Measurements from ENCODE around the gene ETV3.
A peak's percentile ranks its signal among the peaks of the same experiment; 100 is the strongest.

ETV3 gene

DNA sequence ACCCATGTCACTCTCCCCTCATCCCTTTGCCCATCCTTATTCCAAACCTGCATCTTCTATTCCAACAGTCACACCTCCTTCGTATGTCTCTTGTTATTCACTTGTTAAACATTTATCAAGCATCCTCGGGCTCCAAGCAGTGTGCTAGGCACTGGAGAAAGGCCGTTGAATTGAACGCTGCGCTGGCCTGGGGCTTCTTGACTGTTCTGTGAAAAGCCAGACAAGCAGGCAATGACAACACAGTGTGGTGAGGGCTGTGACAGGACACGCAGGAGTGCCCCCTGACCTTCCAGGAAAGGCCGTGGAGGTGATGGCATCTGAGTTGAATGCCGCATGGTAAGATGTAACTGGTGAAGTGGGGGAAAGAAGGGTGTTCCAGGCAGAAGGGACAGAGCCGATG, 19.2 kb downstream of the ETV3 start:
- DNase-seq, result no peak
- no peak for ATAC-seq (replicated peaks)

DNA sequence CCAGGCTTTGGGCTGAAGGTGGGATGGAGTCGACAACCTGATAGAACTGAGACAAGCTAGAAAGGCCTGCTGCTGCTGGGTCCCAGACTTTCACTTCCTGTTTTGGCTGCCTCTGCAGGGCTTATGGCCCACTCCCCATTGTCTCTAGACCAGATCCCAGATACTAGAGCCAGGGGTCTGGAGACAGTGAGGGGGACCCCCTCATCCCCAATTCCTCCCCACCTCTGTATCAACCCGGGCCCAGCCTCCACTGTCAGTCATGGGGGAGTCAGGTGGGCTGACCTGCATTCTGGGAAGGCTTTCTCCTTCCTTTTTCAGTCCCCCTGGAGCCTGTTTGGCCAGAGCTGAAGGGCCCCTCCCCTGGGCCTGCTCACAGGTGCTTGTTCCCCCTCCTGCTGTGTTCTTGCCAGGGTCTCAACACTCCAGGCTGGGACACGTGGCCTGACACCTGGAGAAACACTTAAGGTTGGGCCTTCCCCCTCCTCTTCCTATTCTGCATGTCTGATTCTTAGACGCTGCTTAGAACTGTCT, 20.6 kb downstream of the ETV3 start:
- ATAC-seq (replicated peaks) (peak; percentile 86 to 87), DNase-seq (no peak)
- H3K4me3 Mint-ChIP-seq, result no peak overlapping the region
- H3K9me3 Mint-ChIP-seq, result no peaks in the 10 kb centered on the region
- peaks cover under 1 to 9% of the 10 kb centered on the region in 2 donors for H3K27me3 Mint-ChIP-seq
- H3K27ac Mint-ChIP-seq, result peak overlapping the region; percentile 57
- H3K36me3 Mint-ChIP-seq, result peaks cover 3 to 9% of the 10 kb centered on the region in 2 donors
- peaks cover 14 to 27% of the 10 kb centered on the region in 2 donors for H3K4me1 Mint-ChIP-seq

More for the DNA sequence above, 19.2 kb downstream of the ETV3 start:
- no peaks in the 10 kb centered on the region for H3K9me3 Mint-ChIP-seq
- no peak overlapping the region for H3K27ac Mint-ChIP-seq
- H3K4me1 Mint-ChIP-seq, result peaks cover 17 to 40% of the 10 kb centered on the region in 2 donors
- peaks cover 17 to 23% of the 10 kb centered on the region in 2 donors for H3K36me3 Mint-ChIP-seq
- peaks cover 0 to 4% of the 10 kb centered on the region in 2 donors for H3K27me3 Mint-ChIP-seq
- H3K4me3 Mint-ChIP-seq, result no peak overlapping the region

DNA sequence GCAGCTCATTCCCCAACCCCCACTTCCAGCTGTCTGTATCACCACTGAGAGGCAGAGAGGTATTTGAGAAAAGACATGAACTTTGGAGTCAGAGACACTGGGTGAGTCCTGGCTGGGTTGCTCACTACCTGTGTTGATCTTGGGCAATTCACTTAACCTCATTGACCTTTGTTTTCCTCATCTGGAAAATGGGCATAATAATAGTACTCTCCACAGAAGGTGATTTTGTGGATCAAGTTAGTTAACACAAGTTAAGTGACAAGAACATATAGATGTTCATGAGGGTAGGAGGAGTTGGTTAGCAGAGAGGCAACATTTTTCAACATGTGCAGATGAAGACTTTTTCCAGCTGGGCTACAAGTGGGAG, 21.5 kb downstream of the ETV3 start:
- Mint-ChIP-seq H3K27me3 (peaks cover 10 to 13% of the 10 kb centered on the region in 2 donors), H3K27ac (no peak overlapping the region), H3K4me1 (peaks cover 15 to 26% of the 10 kb centered on the region in 2 donors), H3K9me3 (no peaks in the 10 kb centered on the region), H3K4me3 (no peak overlapping the region), H3K36me3 (peaks cover 1 to 7% of the 10 kb centered on the region in 2 donors)
- DNase-seq (no peak), ATAC-seq (replicated peaks) (no peak)

DNA sequence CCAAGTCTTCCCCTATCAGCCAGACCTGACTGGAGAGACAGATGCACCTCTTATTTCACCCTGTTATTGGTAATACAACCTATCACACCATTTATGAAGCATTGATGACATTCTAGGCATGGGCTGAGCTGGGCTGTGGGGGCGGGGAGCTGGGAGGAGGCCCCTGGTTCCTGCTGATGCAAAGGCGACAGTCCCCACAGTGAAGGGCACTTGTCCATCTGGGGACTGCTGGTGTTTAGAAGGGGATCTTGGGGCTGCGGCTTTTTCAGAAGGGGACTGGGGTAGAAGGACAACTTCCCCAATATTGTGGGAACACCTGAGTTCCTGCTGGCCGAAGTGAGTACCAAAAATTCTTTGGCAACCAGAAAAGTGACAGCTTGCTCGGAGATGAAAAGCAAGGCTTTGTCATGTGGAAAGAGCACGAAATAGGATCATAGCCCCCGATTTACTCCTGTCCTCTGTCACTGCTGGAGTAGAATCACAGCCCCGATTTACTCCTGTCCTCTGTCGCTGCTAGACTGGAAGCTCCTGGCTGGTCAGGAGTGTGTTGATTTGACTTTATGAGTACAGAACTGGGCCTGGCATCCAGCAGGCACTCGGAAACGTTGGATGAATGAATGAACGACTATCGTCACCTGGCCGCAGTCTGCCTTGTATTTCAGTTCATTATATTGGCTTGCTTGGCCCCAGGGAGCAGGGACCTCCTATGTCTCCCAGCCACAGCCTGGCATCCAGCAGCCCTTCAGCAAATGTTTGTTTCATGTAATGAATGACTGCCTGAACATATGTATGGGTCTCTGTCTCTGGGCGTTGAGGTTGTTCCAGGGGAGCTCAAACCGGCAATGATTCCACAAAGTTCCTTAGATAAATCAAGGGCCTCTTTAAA, 22.1 kb downstream of the ETV3 start:
- Mint-ChIP-seq H3K4me1 (peaks cover 15 to 26% of the 10 kb centered on the region in 2 donors), H3K9me3 (no peaks in the 10 kb centered on the region), H3K27ac (no peak overlapping the region), H3K4me3 (no peak overlapping the region), H3K36me3 (peaks cover 1 to 7% of the 10 kb centered on the region in 2 donors), H3K27me3 (peaks cover 16 to 20% of the 10 kb centered on the region in 2 donors)
- ATAC-seq (replicated peaks), result no peak
- DNase-seq, result no peak

DNA sequence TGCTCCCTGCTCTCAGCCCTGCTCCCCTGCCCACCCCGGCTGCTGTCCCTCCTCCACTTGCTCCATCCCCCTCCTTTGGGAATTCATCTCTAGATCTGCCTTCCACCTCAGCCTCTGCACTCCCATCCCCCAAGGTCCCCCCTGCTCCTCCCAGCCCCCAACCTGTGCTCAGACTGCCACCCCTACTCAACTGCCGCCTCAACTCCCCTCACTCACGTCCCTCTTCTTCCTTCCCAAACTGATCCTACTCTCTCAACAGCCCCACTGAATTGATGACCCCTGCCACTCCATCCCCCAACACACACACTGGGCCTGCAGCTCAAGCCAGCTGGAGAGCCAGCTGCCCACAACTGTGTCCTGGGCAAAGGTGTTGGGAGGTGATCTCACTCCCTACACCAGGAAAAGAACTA, 22.8 kb downstream of the ETV3 start:
- H3K4me1 Mint-ChIP-seq, result peaks cover 15 to 26% of the 10 kb centered on the region in 2 donors
- H3K27me3 Mint-ChIP-seq, result peaks cover 22 to 25% of the 10 kb centered on the region in 2 donors

DNA sequence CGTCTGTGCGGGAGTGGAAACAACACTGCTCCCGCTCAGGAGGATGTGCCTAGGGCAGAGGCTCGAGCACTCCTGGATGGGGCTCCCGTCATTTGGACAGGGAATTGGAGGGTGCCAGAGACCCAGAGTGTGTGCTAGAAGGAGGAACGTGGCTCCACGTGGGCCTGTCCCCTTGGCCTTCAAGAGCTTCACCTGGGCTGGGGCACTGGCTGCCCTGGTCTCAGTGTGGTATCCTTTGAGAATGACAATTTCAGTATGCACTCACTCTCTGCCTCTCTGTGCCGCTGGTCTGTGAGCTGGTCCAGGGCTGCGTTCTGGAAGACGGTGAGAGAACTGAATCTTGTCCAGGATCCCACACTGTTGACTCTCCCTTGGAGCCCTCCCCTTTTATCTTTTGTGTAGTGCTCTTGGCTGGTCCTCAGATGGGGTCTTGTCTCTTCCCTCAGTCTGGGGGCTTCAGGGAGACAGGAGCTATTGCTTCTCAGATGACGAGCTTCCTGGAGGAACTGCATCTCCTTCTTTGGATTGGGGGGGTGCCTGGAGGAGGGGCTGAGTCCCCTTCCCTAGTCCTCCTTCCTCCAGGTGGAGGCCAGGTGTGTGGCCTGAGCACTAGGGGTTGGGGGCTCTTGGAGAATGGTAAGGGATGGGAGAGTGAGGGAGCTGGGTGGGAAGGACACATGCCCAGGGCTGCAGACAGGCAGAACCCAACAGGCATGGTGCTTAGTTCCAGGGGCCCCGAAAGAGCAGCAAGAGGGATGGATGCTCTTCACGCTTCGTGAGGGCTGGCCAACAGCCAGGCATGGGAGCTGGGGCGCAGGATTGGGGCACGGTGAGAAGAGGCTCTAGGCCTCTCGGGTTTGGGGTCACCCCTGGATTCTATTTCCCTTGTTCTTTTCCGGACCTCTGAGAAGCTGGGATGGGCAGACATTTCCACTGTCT, 23.7 kb downstream of the ETV3 start:
- ATAC-seq (replicated peaks) (no peak), DNase-seq (no peak)
- H3K9me3 Mint-ChIP-seq, result no peaks in the 10 kb centered on the region
- no peaks in the 10 kb centered on the region for H3K36me3 Mint-ChIP-seq
- peaks cover 29% of the 10 kb centered on the region in 2 donors for H3K27me3 Mint-ChIP-seq
- H3K27ac Mint-ChIP-seq, result no peak overlapping the region
- no peak overlapping the region for H3K4me3 Mint-ChIP-seq
- peaks cover 17 to 31% of the 10 kb centered on the region in 2 donors for H3K4me1 Mint-ChIP-seq

More for the DNA sequence above, 22.8 kb downstream of the ETV3 start:
- Mint-ChIP-seq H3K36me3 (peaks cover 1 to 2% of the 10 kb centered on the region in 2 donors), H3K27ac (no peak overlapping the region), H3K9me3 (no peaks in the 10 kb centered on the region), H3K4me3 (no peak overlapping the region)
- DNase-seq, result no peak
- no peak for ATAC-seq (replicated peaks)

DNA sequence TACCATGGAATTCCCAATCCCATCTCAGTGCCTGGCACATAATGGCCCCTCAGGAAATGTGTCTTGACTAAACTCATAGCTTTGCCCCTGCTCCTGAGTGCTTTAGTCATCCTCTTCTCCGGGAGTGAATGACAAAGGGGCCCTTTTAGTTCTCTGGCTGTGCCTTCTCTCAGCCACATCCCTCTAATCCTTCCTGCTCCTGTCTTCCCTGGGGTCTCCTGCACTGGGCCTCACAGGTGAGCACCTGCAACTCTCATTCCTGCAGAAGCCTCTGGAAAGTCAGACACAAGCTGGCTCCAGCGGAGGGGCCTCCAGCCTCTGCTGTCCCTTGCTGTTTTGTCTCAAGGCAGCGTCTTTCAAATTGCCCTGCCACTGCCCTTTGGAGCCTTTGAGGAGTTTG, 24.6 kb downstream of the ETV3 start:
- ATAC-seq (replicated peaks), result no peak
- Mint-ChIP-seq H3K36me3 (no peaks in the 10 kb centered on the region), H3K4me3 (no peak overlapping the region), H3K27me3 (peaks cover 35 to 36% of the 10 kb centered on the region in 2 donors), H3K27ac (peak overlapping the region; percentile 25), H3K9me3 (no peaks in the 10 kb centered on the region), H3K4me1 (peaks cover 16 to 31% of the 10 kb centered on the region in 2 donors)
- no peak for DNase-seq

DNA sequence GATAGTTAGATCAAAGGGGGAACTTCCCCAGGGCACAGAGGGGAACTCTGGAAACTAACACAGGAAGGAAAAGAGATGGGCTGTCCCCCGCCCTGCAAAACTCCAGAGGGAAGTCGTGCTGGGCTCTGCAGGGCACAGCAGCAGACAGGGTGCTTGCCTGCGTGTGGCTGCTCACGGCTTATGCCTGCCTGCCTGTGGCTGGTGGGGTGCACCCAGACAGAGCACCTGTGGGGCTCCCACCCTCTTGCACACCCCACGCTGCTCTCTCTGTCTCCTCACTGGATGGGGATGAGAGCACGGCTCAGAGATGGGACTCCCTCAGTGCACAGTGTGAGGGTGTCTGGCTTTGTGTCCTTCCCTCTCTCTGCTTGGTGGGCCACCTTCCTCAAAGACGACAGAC, 25.1 kb downstream of the ETV3 start:
- Mint-ChIP-seq H3K27me3 (peaks cover 40 to 41% of the 10 kb centered on the region in 2 donors), H3K36me3 (no peaks in the 10 kb centered on the region), H3K4me3 (no peak overlapping the region), H3K27ac (no peak overlapping the region), H3K4me1 (peaks cover 15 to 25% of the 10 kb centered on the region in 2 donors), H3K9me3 (no peaks in the 10 kb centered on the region)
- no peak for ATAC-seq (replicated peaks)
- no peak for DNase-seq

DNA sequence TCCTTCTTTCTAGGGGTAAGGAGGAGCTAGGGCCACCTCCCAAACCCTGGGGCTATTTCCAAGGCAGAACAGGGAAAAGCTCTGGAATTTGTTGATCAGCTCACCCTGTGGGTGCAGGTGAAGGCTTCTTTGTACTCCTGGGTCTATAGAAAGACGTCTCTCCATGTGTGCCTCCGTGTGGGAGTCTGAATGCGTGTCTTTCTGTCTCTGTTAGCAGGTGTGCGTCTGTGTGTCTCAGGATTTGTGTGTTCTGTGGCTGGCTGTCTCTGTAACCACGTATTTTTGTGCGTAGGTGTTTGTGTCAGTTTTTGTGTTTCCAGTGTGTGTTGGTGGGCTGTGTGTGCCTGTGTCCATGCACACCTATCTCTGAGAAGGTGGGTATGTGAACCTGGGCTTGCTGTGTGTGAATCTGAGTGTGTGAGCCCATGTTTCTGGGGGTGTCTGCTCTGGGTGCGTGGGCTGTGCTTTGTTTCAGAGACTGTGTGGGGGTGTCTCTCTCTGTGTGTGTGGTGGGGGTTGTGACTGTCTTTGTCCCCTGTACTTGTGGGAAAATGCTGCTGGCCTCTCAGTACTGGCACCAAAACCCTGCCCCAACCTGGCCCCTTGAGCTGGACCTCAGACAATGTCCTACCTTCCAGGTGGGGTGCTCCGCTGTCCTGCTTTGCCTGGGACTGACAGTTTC, 25.9 kb downstream of the ETV3 start:
- DNase-seq (no peak), ATAC-seq (replicated peaks) (no peak)
- peaks cover 45 to 48% of the 10 kb centered on the region in 2 donors for H3K27me3 Mint-ChIP-seq
- peaks cover 14 to 25% of the 10 kb centered on the region in 2 donors for H3K4me1 Mint-ChIP-seq
- H3K4me3 Mint-ChIP-seq, result no peak overlapping the region
- no peaks in the 10 kb centered on the region for H3K9me3 Mint-ChIP-seq
- H3K27ac Mint-ChIP-seq, result no peak overlapping the region
- no peaks in the 10 kb centered on the region for H3K36me3 Mint-ChIP-seq

DNA sequence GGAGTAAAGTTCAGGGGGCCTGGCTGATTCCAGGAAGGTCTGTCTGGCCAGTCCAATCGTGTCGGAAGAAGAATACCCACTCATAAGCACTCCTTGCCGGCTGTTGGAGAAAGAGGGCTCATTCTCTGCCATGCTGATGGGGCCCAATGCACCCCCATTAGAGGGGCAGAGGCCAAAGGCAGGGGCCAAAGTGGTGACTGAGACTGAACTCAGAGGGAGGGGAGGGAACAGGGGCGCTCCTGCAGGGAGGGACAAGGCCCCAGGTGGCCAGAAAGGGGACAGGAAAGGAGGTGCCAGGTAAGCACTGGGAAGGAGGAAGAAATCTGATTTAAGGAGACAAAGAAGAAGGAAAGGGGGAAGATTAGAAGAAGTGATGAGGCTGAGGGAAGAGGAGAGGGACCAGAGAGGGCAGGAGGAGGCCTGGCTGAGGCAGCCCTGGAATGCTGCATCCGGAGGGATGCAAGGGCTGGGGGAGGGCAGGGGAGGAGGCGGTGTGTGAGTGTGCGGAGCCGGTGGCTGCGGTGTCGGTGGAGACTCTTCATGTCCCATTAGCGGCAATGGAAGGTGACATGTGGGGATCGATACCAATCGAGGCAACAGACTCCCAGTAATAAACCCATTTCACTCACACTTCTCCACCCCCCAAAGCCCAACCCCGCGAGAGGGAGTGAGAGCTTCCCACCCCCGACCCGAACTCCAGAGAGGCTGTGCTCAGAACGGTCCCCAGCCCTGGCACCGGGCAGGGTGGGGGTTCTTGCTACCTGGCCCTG, 26.6 kb downstream of the ETV3 start:
- Mint-ChIP-seq H3K4me3 (no peak overlapping the region), H3K27ac (peak overlapping the region; percentile 28), H3K4me1 (peaks cover 20 to 25% of the 10 kb centered on the region in 2 donors), H3K27me3 (peaks cover 46 to 56% of the 10 kb centered on the region in 2 donors), H3K9me3 (no peaks in the 10 kb centered on the region), H3K36me3 (no peaks in the 10 kb centered on the region)
- no peak for ATAC-seq (replicated peaks)
- no peak for DNase-seq

DNA sequence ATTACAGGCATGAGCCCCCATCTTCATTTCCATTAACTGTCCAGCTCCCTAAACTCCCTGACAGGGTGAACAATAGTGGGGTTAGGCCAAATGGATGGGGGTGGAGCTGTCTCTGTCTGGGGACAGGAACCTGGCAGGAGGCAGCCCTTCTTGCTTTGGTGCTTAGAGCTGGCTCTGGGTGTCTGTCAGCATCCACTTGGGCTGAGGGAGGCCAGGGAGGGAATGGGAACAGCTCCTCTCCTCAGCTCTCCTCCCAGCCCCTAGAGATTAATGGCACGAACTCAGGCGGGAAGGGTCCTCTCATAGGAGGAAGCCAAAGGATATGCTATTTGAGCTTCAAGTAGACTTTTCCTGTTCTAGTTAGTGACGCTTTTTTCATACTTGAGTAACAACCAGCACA, 27.5 kb downstream of the ETV3 start:
- Mint-ChIP-seq H3K27me3 (peaks cover 55 to 65% of the 10 kb centered on the region in 2 donors), H3K9me3 (no peaks in the 10 kb centered on the region), H3K4me3 (no peak overlapping the region), H3K36me3 (no peaks in the 10 kb centered on the region), H3K4me1 (peaks cover 29 to 31% of the 10 kb centered on the region in 2 donors), H3K27ac (no peak overlapping the region)
- DNase-seq (no peak), ATAC-seq (replicated peaks) (no peak)

DNA sequence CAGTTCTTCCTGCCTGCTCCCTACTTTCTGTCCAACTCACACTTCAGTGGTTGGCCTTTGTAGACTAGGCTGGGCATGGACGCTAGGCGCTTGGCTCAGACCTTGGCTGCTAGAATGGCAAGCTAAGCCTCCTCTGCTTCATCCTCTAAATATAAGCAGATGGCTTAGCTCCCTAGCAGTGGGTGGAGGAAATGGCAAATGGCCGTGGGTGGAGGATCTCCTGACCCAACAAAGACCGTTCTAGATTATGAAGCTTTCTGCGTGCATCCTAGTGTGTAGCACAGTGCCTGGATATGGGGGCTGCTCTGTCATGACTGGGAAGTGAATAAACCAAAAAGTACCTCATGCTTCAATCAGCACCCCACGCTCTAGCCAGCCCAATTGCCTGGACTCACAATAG, 28.2 kb downstream of the ETV3 start:
- H3K4me3 Mint-ChIP-seq, result no peak overlapping the region
- ATAC-seq (replicated peaks) (no peak), DNase-seq (no peak)
- peaks cover 56 to 70% of the 10 kb centered on the region in 2 donors for H3K27me3 Mint-ChIP-seq
- H3K4me1 Mint-ChIP-seq, result peaks cover 33 to 34% of the 10 kb centered on the region in 2 donors
- H3K36me3 Mint-ChIP-seq, result no peaks in the 10 kb centered on the region
- no peaks in the 10 kb centered on the region for H3K9me3 Mint-ChIP-seq
- peak overlapping the region; percentile 32 for H3K27ac Mint-ChIP-seq

DNA sequence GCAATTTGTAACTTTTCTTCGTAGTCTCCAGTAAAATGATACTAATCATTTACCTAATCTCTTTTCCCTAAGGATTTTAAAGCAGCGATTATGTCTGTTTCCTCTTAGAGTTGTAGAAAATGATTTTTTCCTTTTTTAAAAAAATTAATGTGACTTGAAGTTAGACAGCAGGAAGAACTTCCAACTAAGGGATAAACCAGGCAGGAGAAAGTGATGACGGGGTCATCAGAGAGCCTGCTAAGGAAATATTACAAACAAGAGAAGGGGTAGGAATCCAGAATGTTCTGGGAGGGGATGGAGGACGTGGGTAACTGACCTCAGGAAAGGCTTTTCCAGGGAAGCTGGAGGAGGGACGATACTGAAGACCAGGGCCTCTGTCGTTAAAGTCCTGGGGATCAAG, 29.7 kb downstream of the ETV3 start:
- no peak for ATAC-seq (replicated peaks)
- Mint-ChIP-seq H3K4me3 (no peak overlapping the region), H3K27me3 (peaks cover 55 to 73% of the 10 kb centered on the region in 2 donors), H3K9me3 (no peaks in the 10 kb centered on the region), H3K36me3 (no peaks in the 10 kb centered on the region), H3K27ac (no peak overlapping the region), H3K4me1 (peaks cover 35 to 40% of the 10 kb centered on the region in 2 donors)
- no peak for DNase-seq

Measured in stimulated activated naive B cell treated with anti-CD40 and anti-IgM and Interleukin-4, amounts not matched to agents 10 μg/mL and 1 μg/mL and 100 μg/mL, for 72 hours (primary cell).